ENCODE measurements around the gene RIC1. TPM values are rescaled to one million over a fixed set of nuclear protein-coding genes. Genes with fewer than 3 reads are reported as not detected.

RIC1 gene
- total and polyA plus RNA-seq, 2 of the 8 experiments (the other 6 are each of a cell fraction or from before 2014, with no cell fraction given): 10.7 to 24.5 TPM

- Histone ChIP-seq H3K27ac (ENCODE audit: low read depth, low read length) (no peak overlapping the region), H3K23ac (ENCODE audit: insufficient read length) (no peak overlapping the region), H3K14ac (ENCODE audit: insufficient read length) (no peak overlapping the region), H2BK12ac (ENCODE audit: low read depth, low read length) (no peak overlapping the region), H3K4me3 (ENCODE audit: extremely low read depth in 1 of 4, insufficient read depth in 2 of 4, low read depth in 3 of 4, low read length in 4 of 4) (no peak overlapping the region), H3K79me1 (ENCODE audit: low read depth, low read length) (no peaks in the 10 kb centered on the region), H2BK120ac (replicated peaks; ENCODE audit: low read depth, low read length) (no peak overlapping the region), H4K91ac (replicated peaks; ENCODE audit: insufficient read length, low read length) (no peak overlapping the region), H3K4me1 (replicated peaks in 1 of 4; ENCODE audit: control insufficient read depth in 3 of 4, insufficient read depth in 4 of 4, low read length in 3 of 4) (no peaks in the 10 kb centered on the region), H2BK5ac (ENCODE audit: low read depth, low read length) (no peak overlapping the region), H2BK20ac (ENCODE audit: low read length) (no peak overlapping the region), H2AFZ (ENCODE audit: low read length) (no peak overlapping the region), H3K4me2 (ENCODE audit: insufficient read depth in 1 of 2, low read depth in 2 of 2, low read length in 2 of 2) (no peak overlapping the region), H3K56ac (replicated peaks; ENCODE audit: insufficient read length, low read depth, low read length) (no peak overlapping the region), H3K23me2 (ENCODE audit: low read depth, low read length) (no peaks in the 10 kb centered on the region), H3K27me3 (replicated peaks in 1 of 4; ENCODE audit: control insufficient read depth in 3 of 4, extremely low read depth in 1 of 4, insufficient read depth in 3 of 4, low read length in 3 of 4) (no peaks in the 10 kb centered on the region), H3K9ac (replicated peaks in 1 of 4; ENCODE audit: extremely low read depth in 1 of 4, low read depth in 3 of 4, low read length in 3 of 4) (no peak overlapping the region), H4K5ac (ENCODE audit: insufficient read length, low read depth, low read length) (no peak overlapping the region), H3K79me2 (ENCODE audit: control insufficient read depth in 1 of 2, insufficient read depth in 2 of 2, low read length in 2 of 2) (no peaks in the 10 kb centered on the region), H3K4ac (replicated peaks; ENCODE audit: insufficient read length, low read depth, low read length) (no peak overlapping the region), H4K20me1 (replicated peaks in 1 of 2; ENCODE audit: control insufficient read depth in 1 of 2, insufficient read depth in 2 of 2, low read length in 2 of 2) (no peaks in the 10 kb centered on the region), H3K18ac (ENCODE audit: extremely low read depth, low read length) (no peak overlapping the region), H3K9me3 (ENCODE audit: insufficient read depth in 2 of 2, low read depth in 1 of 2, low read length in 1 of 2) (no peaks in the 10 kb centered on the region), H3K36me3 (ENCODE audit: control insufficient read depth in 2 of 4, insufficient read depth in 4 of 4, low read length in 3 of 4) (no peaks in the 10 kb centered on the region), H4K8ac (ENCODE audit: extremely low read depth, insufficient read depth, low read length) (no peak overlapping the region), H2AK5ac (ENCODE audit: low read depth, low read length) (no peak overlapping the region), H2BK15ac (ENCODE audit: low read length) (no peak overlapping the region)
- no peak for FAIRE-seq
- ChIA-PET POLR2A (ENCODE audit: partially characterized antibody) (interaction anchor here (1.1 kb wide), 1 partner anchor 17 kb away, joined by 3 read pairs; no protein-coding TSS in a partner anchor), CTCF (ENCODE audit: partially characterized antibody) (interaction anchor here (1.0 to 5.4 kb wide), 7 partner anchors 10 to 400 kb away, joined by 3 to 42 read pairs (median 4); partner anchors contain the start of genes CD274 and INSL6)
- no peak for DNase-seq (ENCODE audit: low read depth in 1 of 2, low spot score in 2 of 2)
- TF ChIP-seq TAF7 (optimal IDR thresholded peaks at IDR 0.05; ENCODE audit: borderline replicate concordance, low read depth, low read length) (no peak), ATF2 (IDR thresholded peaks at IDR 0.05; ENCODE audit: low read length) (no peak), CTCF (IDR thresholded peaks at IDR 0.05; ENCODE audit: control extremely low read depth in 1 of 3, insufficient read depth in 1 of 3, low read depth in 1 of 3, low read length in 3 of 3) (no peak), CTBP2 (IDR thresholded peaks at IDR 0.05; ENCODE audit: borderline replicate concordance, insufficient read depth, insufficient read length, low read length) (no peak), KDM1A (IDR thresholded peaks at IDR 0.05; ENCODE audit: borderline replicate concordance, low read length) (no peak), MAX (IDR thresholded peaks at IDR 0.05) (no peak), RAD21 (IDR thresholded peaks at IDR 0.05 in 1 of 2, conservative IDR thresholded peaks at IDR 0.05 in 1 of 2; ENCODE audit: low read depth in 2 of 2, low read length in 2 of 2) (no peak), ZNF274 (IDR thresholded peaks at IDR 0.05; ENCODE audit: borderline replicate concordance, extremely low read depth, low read length) (no peak), NANOG (IDR thresholded peaks at IDR 0.05; ENCODE audit: insufficient read depth, low read depth, low read length, poor library complexity, severe bottlenecking) (no peak)
Observed at GRCh38 chr9:5586391-5586802, 42.5 kb upstream of the RIC1 start.
